Measurements from ENCODE around the gene AURKAIP1.

- TF ChIP-seq, protein P1, sequence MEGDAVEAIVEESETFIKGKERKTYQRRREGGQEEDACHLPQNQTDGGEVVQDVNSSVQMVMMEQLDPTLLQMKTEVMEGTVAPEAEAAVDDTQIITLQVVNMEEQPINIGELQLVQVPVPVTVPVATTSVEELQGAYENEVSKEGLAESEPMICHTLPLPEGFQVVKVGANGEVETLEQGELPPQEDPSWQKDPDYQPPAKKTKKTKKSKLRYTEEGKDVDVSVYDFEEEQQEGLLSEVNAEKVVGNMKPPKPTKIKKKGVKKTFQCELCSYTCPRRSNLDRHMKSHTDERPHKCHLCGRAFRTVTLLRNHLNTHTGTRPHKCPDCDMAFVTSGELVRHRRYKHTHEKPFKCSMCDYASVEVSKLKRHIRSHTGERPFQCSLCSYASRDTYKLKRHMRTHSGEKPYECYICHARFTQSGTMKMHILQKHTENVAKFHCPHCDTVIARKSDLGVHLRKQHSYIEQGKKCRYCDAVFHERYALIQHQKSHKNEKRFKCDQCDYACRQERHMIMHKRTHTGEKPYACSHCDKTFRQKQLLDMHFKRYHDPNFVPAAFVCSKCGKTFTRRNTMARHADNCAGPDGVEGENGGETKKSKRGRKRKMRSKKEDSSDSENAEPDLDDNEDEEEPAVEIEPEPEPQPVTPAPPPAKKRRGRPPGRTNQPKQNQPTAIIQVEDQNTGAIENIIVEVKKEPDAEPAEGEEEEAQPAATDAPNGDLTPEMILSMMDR (IDR thresholded peaks at IDR 0.05; ENCODE audit: low read depth, low read length), result no peak
- no peak for TF ChIP-seq EZH2phosphoT487 (IDR thresholded peaks at IDR 0.05; ENCODE audit: low read depth)
Measured at GRCh38 chr1:1345860-1346500, 29.0 kb downstream of the AURKAIP1 start.

Data from OCI-LY3 (cell line).